Measurements from ENCODE around the gene KIRREL3. TPM values are rescaled to one million over a fixed set of nuclear protein-coding genes. Genes with fewer than 3 reads are reported as not detected.

Gene KIRREL3
- total RNA-seq, 2 experiments from 2014 or later = not detected

DNA sequence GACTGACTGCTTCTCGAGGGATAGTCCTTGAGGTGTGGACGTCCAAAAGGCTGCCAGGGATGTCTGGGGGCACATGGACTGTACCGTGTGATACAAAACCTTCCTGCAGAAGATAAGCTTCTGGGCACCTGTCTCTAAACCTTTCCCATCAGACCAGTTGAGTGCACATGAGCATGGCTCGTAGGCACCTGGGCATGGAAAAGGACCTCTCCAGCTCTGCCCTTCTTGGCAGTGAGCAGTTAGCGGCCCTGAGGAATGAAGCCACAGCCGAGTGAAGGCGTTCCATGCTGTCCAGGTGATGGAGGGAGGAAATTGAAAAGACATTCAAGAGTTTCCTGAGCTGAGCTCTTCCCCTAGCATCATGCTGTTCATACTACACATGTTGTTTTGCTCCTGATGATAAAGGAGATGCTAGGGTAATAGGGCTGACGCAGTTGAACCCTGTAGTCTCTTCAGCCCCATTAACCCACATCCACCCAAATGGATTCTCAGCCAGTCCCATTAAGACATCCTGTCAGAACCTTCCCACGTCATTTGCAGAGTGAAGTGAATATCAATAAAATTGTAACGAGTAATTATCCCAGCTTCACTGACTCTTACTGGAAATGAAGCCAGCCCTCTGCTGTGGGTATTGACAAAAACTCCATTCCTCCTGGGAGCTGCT, 138.6 kb downstream of the KIRREL3 start:
- no peak overlapping the region for H3K4me3 Mint-ChIP-seq
- no peaks in the 10 kb centered on the region for H3K27me3 Mint-ChIP-seq
- ChIA-PET CTCF (no interaction called here), POLR2A (no interaction called here)
- DNase-seq = no peak
- H3K9me3 Mint-ChIP-seq = no peaks in the 10 kb centered on the region
- H3K27ac Mint-ChIP-seq = no peak overlapping the region
- H3K4me1 Mint-ChIP-seq = no peaks in the 10 kb centered on the region
- no peaks in the 10 kb centered on the region for H3K36me3 Mint-ChIP-seq (ENCODE audit: low read depth)

DNA sequence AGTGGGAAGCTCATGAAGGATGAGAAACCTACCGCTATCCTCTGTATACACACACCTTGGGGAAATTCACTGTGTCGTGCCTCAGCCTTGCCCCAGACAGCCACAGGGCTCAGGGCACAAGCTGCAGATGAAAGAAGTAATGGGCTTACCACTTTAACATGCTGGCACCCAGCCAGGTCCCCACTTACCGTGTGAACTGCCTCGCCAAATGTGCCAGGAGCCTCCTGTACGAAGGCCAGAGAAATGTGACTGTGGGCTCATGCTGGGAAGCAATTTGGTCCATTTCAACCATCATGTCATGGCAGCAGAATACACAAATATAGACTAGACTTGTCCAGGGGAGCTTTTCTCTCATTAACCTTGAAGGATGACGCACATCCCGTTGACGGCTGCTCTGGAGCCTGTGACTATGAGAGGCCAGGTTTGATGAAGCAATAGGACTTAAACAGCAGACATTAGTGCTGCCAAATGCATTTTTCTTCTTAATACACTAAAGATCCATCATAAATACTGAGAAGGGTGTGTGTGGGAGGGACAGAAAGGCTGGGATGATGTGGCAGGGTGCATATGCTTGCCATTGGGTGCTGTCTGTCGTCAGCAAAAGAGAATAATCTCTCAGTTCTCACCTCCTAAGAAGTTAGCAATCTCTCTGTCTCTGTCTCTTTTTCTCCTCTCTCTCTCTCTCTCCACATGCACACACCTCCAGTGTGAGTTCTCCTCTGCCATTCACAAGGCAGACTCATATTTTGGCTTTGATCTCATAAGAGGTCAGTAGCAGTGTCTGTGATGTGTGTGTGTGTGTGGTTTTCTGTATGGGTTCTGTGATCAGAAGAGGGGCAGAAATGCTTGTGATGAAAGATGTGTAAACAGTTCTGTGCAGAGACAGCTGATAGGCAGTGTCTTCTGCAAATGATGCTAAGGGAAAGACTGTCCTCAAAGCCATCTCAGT, 142.4 kb downstream of the KIRREL3 start:
- no peak for DNase-seq
- no peaks in the 10 kb centered on the region for H3K9me3 Mint-ChIP-seq
- no peak overlapping the region for H3K27ac Mint-ChIP-seq
- POLR2A ChIA-PET = no interaction called here
- peaks cover 2% of the 10 kb centered on the region for H3K27me3 Mint-ChIP-seq
- no peaks in the 10 kb centered on the region for H3K36me3 Mint-ChIP-seq (ENCODE audit: low read depth)
- H3K4me1 Mint-ChIP-seq = no peaks in the 10 kb centered on the region
- CTCF ChIA-PET = no interaction called here
- no peak overlapping the region for H3K4me3 Mint-ChIP-seq

DNA sequence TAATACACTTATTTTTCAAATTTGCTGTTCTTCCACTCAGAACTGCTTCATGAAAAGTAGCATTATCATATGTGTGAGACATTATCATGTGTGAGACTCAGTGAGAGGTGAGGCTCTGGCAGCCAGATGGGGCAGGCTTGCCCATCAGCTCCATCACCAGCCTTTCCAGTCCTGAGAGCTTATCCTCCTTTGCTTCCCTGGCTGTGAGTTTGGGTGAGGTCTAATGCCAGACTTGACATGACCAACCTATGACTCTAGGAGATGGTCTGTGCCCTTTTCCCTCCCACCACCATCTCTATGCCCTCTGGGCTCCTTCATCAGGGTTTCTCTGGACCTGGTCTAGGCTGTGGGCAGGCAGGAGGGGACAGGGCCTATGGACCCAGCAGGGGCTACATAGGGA, 145.0 kb downstream of the KIRREL3 start:
- H3K36me3 Mint-ChIP-seq (ENCODE audit: low read depth) = no peaks in the 10 kb centered on the region
- no peaks in the 10 kb centered on the region for H3K9me3 Mint-ChIP-seq
- H3K4me1 Mint-ChIP-seq = no peaks in the 10 kb centered on the region
- H3K27me3 Mint-ChIP-seq = peaks cover 2% of the 10 kb centered on the region
- H3K27ac Mint-ChIP-seq = no peak overlapping the region
- no peak overlapping the region for H3K4me3 Mint-ChIP-seq
- POLR2A ChIA-PET = no interaction called here
- DNase-seq = no peak
- CTCF ChIA-PET = no interaction called here

DNA sequence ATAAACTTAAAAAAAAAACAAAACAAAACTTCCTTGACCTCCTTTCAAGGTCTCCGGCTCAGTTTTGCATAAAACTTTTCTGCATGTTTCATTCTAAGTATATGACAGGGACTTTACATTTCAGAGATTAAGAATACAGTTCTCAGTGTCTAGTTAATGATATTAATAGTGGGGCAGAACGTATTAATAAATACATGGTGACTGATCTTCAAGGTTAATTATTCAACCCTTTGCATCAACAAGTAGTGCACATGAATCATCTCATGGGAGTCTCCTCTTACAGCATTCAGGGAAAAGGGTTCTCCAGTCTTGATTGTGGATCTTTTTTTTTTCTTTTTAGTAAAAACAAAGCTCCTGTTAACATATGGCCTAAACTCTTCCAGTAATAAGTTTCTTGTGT, 146.8 kb downstream of the KIRREL3 start:
- POLR2A ChIA-PET = no interaction called here
- H3K27me3 Mint-ChIP-seq = peaks cover 2% of the 10 kb centered on the region
- H3K36me3 Mint-ChIP-seq (ENCODE audit: low read depth) = no peaks in the 10 kb centered on the region
- no peaks in the 10 kb centered on the region for H3K9me3 Mint-ChIP-seq
- H3K27ac Mint-ChIP-seq = no peak overlapping the region
- no peak for DNase-seq
- no peak overlapping the region for H3K4me3 Mint-ChIP-seq
- CTCF ChIA-PET = no interaction called here
- no peaks in the 10 kb centered on the region for H3K4me1 Mint-ChIP-seq

DNA sequence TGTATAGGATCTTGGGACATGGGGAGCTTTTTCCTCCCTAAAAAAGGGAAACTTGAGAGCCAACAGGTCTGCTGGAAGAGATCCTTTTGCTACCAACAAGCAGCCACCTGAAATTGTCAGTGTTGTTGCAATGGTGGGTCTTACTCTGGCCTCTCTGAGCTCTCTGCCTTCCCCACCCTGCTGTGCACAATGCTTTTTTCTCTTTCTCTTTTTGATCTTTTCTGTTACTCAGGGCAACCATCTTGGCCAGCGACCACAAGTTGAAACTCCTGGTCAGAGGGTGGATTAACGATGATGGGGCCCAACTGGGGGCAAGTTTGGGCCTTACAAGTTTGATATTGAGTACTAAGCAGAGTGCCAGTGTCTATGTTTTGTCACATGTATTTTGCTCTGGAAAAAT, 155.8 kb downstream of the KIRREL3 start:
- H3K4me3 Mint-ChIP-seq = no peak overlapping the region
- POLR2A ChIA-PET = no interaction called here
- H3K4me1 Mint-ChIP-seq = no peaks in the 10 kb centered on the region
- no peaks in the 10 kb centered on the region for H3K9me3 Mint-ChIP-seq
- H3K36me3 Mint-ChIP-seq (ENCODE audit: low read depth) = no peaks in the 10 kb centered on the region
- H3K27ac Mint-ChIP-seq = no peak overlapping the region
- DNase-seq = no peak
- no peaks in the 10 kb centered on the region for H3K27me3 Mint-ChIP-seq
- CTCF ChIA-PET = no interaction called here

DNA sequence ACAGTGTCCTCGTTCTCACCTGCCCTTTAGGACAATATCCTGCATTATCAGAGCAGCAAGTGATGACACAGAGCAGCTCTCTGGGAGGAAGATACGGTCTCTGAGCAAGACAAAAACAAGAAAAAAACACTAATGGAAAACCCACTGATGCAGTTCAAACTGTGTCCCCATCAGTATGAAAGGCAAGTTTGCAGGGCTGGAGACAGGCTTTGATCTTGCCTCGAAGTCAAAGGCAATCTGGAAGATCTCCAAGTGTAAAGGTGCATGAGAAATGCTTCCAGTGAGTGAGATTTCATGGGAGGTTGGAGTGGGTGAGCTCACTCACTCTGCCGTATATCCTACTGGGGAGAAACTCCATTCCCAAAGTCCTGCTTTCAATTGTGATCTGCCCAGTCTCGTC, 157.5 kb downstream of the KIRREL3 start:
- no peak for DNase-seq
- CTCF ChIA-PET = no interaction called here
- H3K4me1 Mint-ChIP-seq = no peaks in the 10 kb centered on the region
- POLR2A ChIA-PET = no interaction called here
- H3K27me3 Mint-ChIP-seq = peaks cover 3% of the 10 kb centered on the region
- H3K27ac Mint-ChIP-seq = no peak overlapping the region
- H3K4me3 Mint-ChIP-seq = no peak overlapping the region
- H3K36me3 Mint-ChIP-seq (ENCODE audit: low read depth) = no peaks in the 10 kb centered on the region
- no peaks in the 10 kb centered on the region for H3K9me3 Mint-ChIP-seq

DNA sequence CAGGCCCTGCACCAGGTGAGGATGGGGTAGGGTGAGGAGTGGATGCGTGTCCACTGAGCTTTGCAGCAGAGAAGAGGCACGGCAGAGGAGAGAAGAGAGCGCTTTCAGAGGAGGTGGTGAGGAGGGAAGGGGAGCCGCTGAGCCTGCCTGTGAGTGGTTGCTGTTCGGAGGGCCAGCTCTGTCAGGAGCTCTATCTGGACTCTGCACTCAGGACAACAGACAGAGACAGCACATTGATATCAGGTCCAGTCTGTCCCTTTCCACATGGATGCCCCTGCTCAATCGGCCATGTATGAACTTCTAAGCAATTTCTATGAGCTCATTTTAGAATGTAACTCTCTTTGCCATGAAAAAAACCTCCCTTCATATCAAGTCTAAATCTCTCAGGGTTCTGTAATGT, 158.6 kb downstream of the KIRREL3 start:
- no peak overlapping the region for H3K4me3 Mint-ChIP-seq
- no peak for DNase-seq
- H3K9me3 Mint-ChIP-seq = no peaks in the 10 kb centered on the region
- no peaks in the 10 kb centered on the region for H3K36me3 Mint-ChIP-seq (ENCODE audit: low read depth)
- ChIA-PET POLR2A (no interaction called here), CTCF (interaction anchor here (0.6 kb wide), 1 partner anchor 449 kb away, joined by 4 read pairs; no protein-coding TSS in a partner anchor)
- no peak overlapping the region for H3K27ac Mint-ChIP-seq
- H3K27me3 Mint-ChIP-seq = peaks cover 3% of the 10 kb centered on the region
- no peaks in the 10 kb centered on the region for H3K4me1 Mint-ChIP-seq

DNA sequence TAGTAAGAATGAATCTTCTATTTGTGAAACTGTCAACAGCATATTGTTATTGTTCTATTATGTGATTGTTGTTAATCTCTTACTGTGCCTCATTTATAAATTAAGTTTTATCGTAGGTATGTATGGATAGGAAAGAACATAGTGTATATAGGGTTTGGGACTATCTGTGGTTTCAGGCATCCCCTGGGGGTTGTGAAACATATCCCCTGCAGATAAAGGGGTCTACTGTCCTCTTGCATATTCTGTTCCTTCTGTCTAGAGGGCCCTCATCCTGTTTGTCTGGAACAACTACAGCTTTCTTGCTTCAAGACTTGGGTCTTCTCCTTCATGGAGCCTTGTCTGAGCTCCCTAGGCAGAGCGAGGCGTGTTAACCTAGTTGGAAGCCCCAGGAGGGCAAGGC, 159.6 kb downstream of the KIRREL3 start:
- DNase-seq = no peak
- Mint-ChIP-seq H3K36me3 (ENCODE audit: low read depth) (no peaks in the 10 kb centered on the region), H3K27me3 (peaks cover 3% of the 10 kb centered on the region), H3K4me1 (no peaks in the 10 kb centered on the region), H3K4me3 (no peak overlapping the region), H3K9me3 (no peaks in the 10 kb centered on the region), H3K27ac (no peak overlapping the region)
- ChIA-PET POLR2A (no interaction called here), CTCF (no interaction called here)

DNA sequence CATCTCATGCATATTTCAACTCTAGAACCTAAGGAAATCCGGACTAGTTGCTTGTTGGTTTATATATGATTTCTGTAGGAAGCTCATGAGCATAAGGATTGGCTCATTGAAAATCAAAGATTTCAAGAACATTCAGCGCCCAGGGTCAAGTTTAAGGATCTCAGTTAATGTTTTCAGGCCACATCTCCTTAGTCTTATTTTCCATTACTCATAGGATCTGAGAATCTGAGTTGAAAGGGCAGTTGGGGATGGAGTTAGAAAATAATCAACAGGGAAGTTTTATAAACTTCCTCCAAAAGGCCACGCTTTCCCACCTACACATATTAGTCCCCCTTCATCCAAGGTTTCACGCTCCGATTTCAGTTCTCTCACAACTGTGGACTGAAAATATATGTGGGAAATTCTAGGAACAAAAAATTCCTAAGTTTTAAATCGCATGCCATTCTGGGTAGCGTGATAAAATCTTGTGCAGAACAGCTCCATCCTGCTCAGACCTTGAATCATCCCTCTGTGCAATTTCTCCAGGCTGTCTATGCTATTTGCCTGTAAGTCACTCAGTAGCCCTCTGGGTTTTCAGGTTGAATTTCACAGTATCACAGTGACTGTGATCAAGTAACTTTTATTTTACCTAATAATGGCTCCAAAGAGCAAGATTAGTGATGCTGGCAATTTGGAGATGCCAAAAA, 160.2 kb downstream of the KIRREL3 start:
- H3K4me3 Mint-ChIP-seq = no peak overlapping the region
- DNase-seq = no peak
- H3K27ac Mint-ChIP-seq = no peak overlapping the region
- peaks cover 3% of the 10 kb centered on the region for H3K27me3 Mint-ChIP-seq
- no peaks in the 10 kb centered on the region for H3K9me3 Mint-ChIP-seq
- ChIA-PET POLR2A (no interaction called here), CTCF (no interaction called here)
- H3K4me1 Mint-ChIP-seq = no peaks in the 10 kb centered on the region
- H3K36me3 Mint-ChIP-seq (ENCODE audit: low read depth) = no peaks in the 10 kb centered on the region

DNA sequence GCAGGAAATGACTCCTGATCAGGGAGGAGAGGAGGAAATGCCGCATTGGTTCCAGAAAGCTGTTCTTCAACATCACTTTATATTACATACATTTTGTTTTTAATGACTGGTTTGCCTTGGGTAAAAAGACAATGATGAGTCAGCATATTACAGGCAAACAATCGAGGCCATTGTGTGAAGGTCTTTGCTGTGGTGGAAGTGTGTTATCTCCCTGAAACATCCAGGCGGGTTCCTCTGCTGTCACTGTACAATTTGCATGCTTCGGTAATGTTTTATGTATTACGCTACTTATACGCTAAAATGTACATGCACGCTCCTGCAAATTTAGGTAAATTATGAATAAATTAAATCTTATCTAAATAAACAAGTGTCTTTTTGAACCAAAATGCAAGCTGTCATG, 161.1 kb downstream of the KIRREL3 start:
- no peaks in the 10 kb centered on the region for H3K36me3 Mint-ChIP-seq (ENCODE audit: low read depth)
- ChIA-PET CTCF (no interaction called here), POLR2A (no interaction called here)
- no peak overlapping the region for H3K4me3 Mint-ChIP-seq
- no peaks in the 10 kb centered on the region for H3K4me1 Mint-ChIP-seq
- no peaks in the 10 kb centered on the region for H3K9me3 Mint-ChIP-seq
- H3K27me3 Mint-ChIP-seq = peaks cover 3% of the 10 kb centered on the region
- no peak for DNase-seq
- H3K27ac Mint-ChIP-seq = no peak overlapping the region

DNA sequence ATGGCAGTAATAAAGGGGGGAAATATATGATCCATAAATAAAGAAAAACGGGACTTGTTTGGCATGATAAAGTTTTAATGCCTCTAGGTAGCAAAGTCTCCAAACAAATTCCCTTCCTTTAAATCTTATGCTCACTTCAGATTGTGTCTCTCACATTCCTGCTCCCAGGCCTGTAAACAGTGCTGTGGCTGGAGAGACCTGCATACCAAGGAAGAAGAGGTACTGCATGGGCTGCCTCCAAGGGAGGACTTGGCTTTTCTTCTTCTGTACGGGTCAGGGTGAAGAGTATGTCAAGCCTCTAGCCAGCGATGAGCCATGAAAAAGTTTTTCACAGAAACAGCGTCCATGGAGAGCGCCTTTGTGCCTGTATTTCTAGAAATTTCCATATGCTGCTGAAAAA, 161.8 kb downstream of the KIRREL3 start:
- H3K4me3 Mint-ChIP-seq = no peak overlapping the region
- ChIA-PET POLR2A (no interaction called here), CTCF (no interaction called here)
- H3K36me3 Mint-ChIP-seq (ENCODE audit: low read depth) = no peaks in the 10 kb centered on the region
- no peak for DNase-seq
- no peaks in the 10 kb centered on the region for H3K4me1 Mint-ChIP-seq
- peaks cover 3% of the 10 kb centered on the region for H3K27me3 Mint-ChIP-seq
- no peak overlapping the region for H3K27ac Mint-ChIP-seq
- no peaks in the 10 kb centered on the region for H3K9me3 Mint-ChIP-seq

DNA sequence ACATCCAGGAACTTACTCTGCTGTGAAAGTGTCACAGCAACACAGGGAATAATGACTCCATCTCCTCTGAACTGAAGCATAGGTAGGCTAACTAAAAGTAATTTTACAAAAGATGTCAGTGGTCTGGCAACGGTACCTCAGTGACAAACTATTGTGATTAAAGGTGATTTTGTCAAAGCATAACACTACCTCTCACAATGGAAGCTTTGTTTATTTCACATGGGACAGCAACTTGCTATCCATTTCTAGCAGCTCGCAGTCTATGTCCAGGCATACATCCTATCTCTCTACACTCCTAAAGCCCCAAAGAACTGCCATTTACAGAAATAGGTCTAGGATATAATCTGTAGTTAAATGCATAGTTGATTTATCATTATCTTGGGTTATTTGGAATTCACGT, 163.0 kb downstream of the KIRREL3 start:
- Mint-ChIP-seq H3K27me3 (peaks cover 3% of the 10 kb centered on the region), H3K4me1 (no peaks in the 10 kb centered on the region), H3K36me3 (ENCODE audit: low read depth) (no peaks in the 10 kb centered on the region), H3K27ac (no peak overlapping the region), H3K4me3 (no peak overlapping the region), H3K9me3 (no peaks in the 10 kb centered on the region)
- POLR2A ChIA-PET = no interaction called here
- CTCF ChIA-PET = no interaction called here
- DNase-seq = no peak

DNA sequence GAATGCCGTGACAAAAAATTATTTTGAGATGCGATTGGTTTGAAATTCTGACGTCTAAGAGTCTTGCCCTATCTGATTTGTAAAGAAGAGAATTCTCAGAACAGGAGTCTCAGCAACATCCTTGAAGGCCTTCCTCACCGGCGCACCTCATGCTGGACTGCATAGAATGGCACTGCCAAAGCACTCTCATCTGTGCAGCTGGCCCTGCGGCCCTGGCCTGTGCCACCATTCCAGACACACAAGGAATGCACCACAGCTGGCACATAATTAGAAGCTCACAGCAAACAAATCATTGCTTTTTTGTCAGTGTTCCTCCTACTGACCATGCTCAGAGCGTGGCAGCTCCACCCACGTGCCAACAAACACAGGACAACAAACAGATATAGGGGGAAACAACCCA, 166.0 kb downstream of the KIRREL3 start:
- DNase-seq = no peak
- H3K27me3 Mint-ChIP-seq = peaks cover 3% of the 10 kb centered on the region
- CTCF ChIA-PET = no interaction called here
- H3K9me3 Mint-ChIP-seq = no peaks in the 10 kb centered on the region
- no peaks in the 10 kb centered on the region for H3K36me3 Mint-ChIP-seq (ENCODE audit: low read depth)
- POLR2A ChIA-PET = no interaction called here
- no peaks in the 10 kb centered on the region for H3K4me1 Mint-ChIP-seq
- H3K27ac Mint-ChIP-seq = no peak overlapping the region
- H3K4me3 Mint-ChIP-seq = no peak overlapping the region

Measured in activated CD4-positive, alpha-beta T cell treated with anti-CD3 and anti-CD28 coated beads, Interleukin-2, amount 10 ng/mL, durations not matched to agents 7 days and 5 days (primary cell).